C4-2B (cell line): ENCODE measurements around the gene ARVCF.

ENCODE experiments used
- H3K27ac ChIP-seq: fragments of 450-650 bp; 2 replicates; pipeline ENCODE4 v1.5.1; 2017
- ZFX ChIP-seq: fragments of 450-650 bp; IDR thresholded peaks from 2 replicates; pipeline ENCODE4 v1.6.1; 2017
- TF ChIP-seq, protein P1 (sequence below): fragments of 450-650 bp; conservative IDR thresholded peaks from 2 replicates; pipeline ENCODE4 v1.5.1; 2017; ENCODE audit warnings: mild to moderate bottlenecking

Gene ARVCF

DNA sequence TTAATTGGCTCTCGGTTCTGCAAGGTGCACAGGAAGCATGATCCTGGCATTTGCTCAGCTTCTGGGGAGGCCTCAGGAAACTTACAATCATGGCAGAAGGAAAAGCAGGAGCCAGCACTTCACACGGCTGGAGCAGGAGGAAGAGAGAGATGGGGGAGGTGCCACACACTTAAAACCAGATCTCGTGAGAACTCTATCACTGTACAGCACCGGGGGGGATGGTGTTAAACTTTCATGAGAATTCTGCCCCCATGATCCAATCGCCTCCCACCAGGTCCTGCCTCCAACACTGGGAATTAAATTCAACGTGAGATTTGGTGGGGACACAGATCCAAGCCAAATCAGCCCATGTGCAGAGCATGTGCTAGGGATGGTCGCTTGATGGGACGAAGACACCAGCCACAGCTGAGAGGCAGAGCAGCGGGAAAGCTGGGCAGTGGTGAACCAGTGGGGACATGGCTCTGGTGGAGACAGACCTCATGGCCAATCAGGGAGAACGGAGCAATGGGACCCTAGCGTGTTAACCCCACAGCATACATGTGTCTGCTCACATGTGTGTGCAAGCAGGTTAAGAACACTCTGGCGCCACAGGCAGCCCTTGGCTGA, 10.5 kb upstream of the ARVCF start:
- no peak overlapping the region for H3K27ac ChIP-seq
- no peak for TF ChIP-seq ZFX
- TF ChIP-seq, protein P1, sequence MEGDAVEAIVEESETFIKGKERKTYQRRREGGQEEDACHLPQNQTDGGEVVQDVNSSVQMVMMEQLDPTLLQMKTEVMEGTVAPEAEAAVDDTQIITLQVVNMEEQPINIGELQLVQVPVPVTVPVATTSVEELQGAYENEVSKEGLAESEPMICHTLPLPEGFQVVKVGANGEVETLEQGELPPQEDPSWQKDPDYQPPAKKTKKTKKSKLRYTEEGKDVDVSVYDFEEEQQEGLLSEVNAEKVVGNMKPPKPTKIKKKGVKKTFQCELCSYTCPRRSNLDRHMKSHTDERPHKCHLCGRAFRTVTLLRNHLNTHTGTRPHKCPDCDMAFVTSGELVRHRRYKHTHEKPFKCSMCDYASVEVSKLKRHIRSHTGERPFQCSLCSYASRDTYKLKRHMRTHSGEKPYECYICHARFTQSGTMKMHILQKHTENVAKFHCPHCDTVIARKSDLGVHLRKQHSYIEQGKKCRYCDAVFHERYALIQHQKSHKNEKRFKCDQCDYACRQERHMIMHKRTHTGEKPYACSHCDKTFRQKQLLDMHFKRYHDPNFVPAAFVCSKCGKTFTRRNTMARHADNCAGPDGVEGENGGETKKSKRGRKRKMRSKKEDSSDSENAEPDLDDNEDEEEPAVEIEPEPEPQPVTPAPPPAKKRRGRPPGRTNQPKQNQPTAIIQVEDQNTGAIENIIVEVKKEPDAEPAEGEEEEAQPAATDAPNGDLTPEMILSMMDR = no peak

- H3K27ac ChIP-seq = no peak overlapping the region
- no peak for TF ChIP-seq ZFX
- TF ChIP-seq, protein P1 = no peak
Observed at GRCh38 chr22:20026204-20026908, 9.7 kb upstream of the ARVCF start.

GRCh38 chr22:20025401-20026203, 9.0 kb upstream of the ARVCF start:
- TF ChIP-seq, protein P1 = no peak
- TF ChIP-seq ZFX = no peak
- H3K27ac ChIP-seq = no peak overlapping the region

GRCh38 chr22:20024650-20025397, 8.2 kb upstream of the ARVCF start:
- no peak overlapping the region for H3K27ac ChIP-seq
- TF ChIP-seq, protein P1 = no peak
- no peak for TF ChIP-seq ZFX

DNA sequence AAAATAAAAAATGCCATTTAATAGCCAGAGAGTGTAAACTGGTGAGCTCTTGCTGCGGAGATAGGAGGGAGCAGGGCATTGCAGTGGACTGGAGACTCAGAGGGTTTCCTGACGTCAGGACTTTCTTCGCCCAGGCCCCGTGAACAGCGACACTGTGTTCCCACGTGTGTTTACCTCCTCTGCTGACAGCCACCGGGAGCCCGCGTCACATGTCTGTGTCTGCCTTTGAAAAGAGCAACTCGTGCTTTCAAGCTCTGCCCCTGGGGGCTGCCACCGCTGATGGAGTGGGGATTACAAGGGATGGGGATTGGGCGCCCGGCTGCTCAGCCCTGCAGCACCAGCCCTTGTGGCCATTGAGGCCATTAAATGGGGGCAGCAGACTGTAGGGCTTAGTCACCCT, 7.6 kb upstream of the ARVCF start:
- TF ChIP-seq, protein P1 = no peak
- TF ChIP-seq ZFX = no peak
- H3K27ac ChIP-seq = no peak overlapping the region

GRCh38 chr22:20022978-20023613, 6.5 kb upstream of the ARVCF start:
- H3K27ac ChIP-seq = no peak overlapping the region
- TF ChIP-seq, protein P1 = no peak
- no peak for TF ChIP-seq ZFX
